K562 (cell line): Measurements from ENCODE around the gene CDKL4. TPM values are rescaled to one million over a fixed set of nuclear protein-coding genes. Genes with fewer than 3 reads are reported as not detected.

Experiments used
- ATAC-seq: fragments of 200-7000 bp; cut with Tn5 transposase; 3 replicates; pipeline ENCODE4 v1.9.1; 2020; ENCODE audit warnings: moderate library complexity
- BruUV-seq: library from RNA; stranded (reverse); fragments of 400-500 nt; replicated peaks from 2 replicates; lab custom pipeline; 2021; lab: Mats Ljungman, UMichigan
- CTCF ChIA-PET: fragments of 300-600 bp; formaldehyde crosslinking; extraction: SDS; loops from one replicate; lab custom pipeline; 2021; ENCODE audit warnings: low intra/inter-chr PET ratio; lab: Yijun Ruan, JAX
- POLR2A ChIA-PET: fragments of 300-600, 350-650 bp; sonication (Branson Sonifier 250); formaldehyde crosslinking; extraction: SDS; loops from one replicate; lab custom pipeline; 2021; ENCODE audit warnings: antibody characterized with exemption, inconsistent platforms; lab: Yijun Ruan, JAX
- DNase-seq, 4 experiments: peaks; one replicate each; pipeline versions ENCODE4 v3.0.0 to v3.0.0-alpha.2; 2011 to 2018; ENCODE audit warnings: low spot score in 3 of 4, mixed read lengths in 3 of 4; ENCODE audit errors: extremely low read depth in 1 of 4
- FAIRE-seq: peaks from 2 replicates; lab custom pipeline; 2011; peaks lifted over from hg19 to GRCh38; lab: Jason Lieb, UNC
- H2AFZ ChIP-seq: 2 replicates; pipeline ENCODE4 v1.6.0; 2011; ENCODE audit warnings: low read depth, low read length, control low read depth, inconsistent platforms
- H3K27ac ChIP-seq: fragments of 200-600 bp; 3 replicates; pipeline ENCODE4 v1.8.0; 2011; ENCODE audit warnings: low read depth, mild to moderate bottlenecking, control low read depth, inconsistent platforms, low read length, moderate library complexity, mixed read lengths; ENCODE audit errors: extremely low read depth
- H3K27me3 ChIP-seq, 2 experiments: fragments of 300-600 bp in 1 of 2; 2 replicates in 1 of 2; 3 replicates in 1 of 2; pipeline versions ENCODE4 v1.6.0 to v1.8.0; 2011; ENCODE audit warnings: inconsistent platforms in 2 of 2, low read length in 2 of 2, mild to moderate bottlenecking in 1 of 2, mixed read lengths in 1 of 2, moderate library complexity in 1 of 2; ENCODE audit not compliant: control insufficient read depth in 2 of 2, insufficient read depth in 2 of 2
- H3K36me3 ChIP-seq: fragments of 300-600 bp; 3 replicates; pipeline ENCODE4 v1.8.0; 2011; ENCODE audit warnings: mild to moderate bottlenecking, low read length, inconsistent platforms; ENCODE audit not compliant: control insufficient read depth, insufficient read depth
- H3K4me1 ChIP-seq, 2 experiments: fragments of 200-600 bp in 1 of 2; replicated peaks in 1 of 2; 2 replicates in 1 of 2; 3 replicates in 1 of 2; pipeline versions ENCODE4 v1.5.1 to v1.8.0; 2011; ENCODE audit warnings: inconsistent platforms in 2 of 2, low read length in 2 of 2, mild to moderate bottlenecking in 1 of 2, mixed read lengths in 1 of 2, moderate library complexity in 1 of 2; ENCODE audit not compliant: control insufficient read depth in 2 of 2, insufficient read depth in 2 of 2
- H3K4me2 ChIP-seq: 2 replicates; pipeline ENCODE4 v1.6.1; 2011; ENCODE audit warnings: low read length, control low read depth, inconsistent platforms, mixed read lengths; ENCODE audit not compliant: insufficient read depth
- H3K4me3 ChIP-seq: fragments of 200-600 bp; sonication (generic), shearing (Covaris generic); 2 replicates; pipeline ENCODE4 v1.5.1; 2016; ENCODE audit warnings: control low read depth, inconsistent platforms
- H3K79me2 ChIP-seq: fragments of 200-600 bp; 3 replicates; pipeline ENCODE4 v1.8.0; 2011; ENCODE audit warnings: low read length, inconsistent platforms; ENCODE audit not compliant: control insufficient read depth, insufficient read depth
- H3K9ac ChIP-seq, 2 experiments: 2 replicates each; pipeline versions ENCODE4 v1.6.0 to v1.6.1; 2011; ENCODE audit warnings: low read depth in 2 of 2, low read length in 2 of 2, control low read depth in 1 of 2, inconsistent platforms in 1 of 2, mild to moderate bottlenecking in 1 of 2, mixed read lengths in 1 of 2; ENCODE audit not compliant: insufficient read depth in 1 of 2
- H3K9me1 ChIP-seq: one replicate; pipeline ENCODE4 v1.6.0; 2011; ENCODE audit warnings: inconsistent platforms, mild to moderate bottlenecking, low read length, moderate library complexity; ENCODE audit not compliant: control insufficient read depth, insufficient read depth
- H3K9me3 ChIP-seq: replicated peaks from 2 replicates; pipeline ENCODE4 v1.5.1; 2011; ENCODE audit warnings: low read depth, low read length, inconsistent platforms; ENCODE audit not compliant: control insufficient read depth, insufficient read depth
- H4K20me1 ChIP-seq: replicated peaks from 2 replicates; pipeline ENCODE4 v1.6.1; 2011; ENCODE audit warnings: low read length, inconsistent platforms, mixed read lengths; ENCODE audit not compliant: control insufficient read depth, insufficient read depth
- CCAR2 ChIP-seq: fragments of 200-400 bp; formaldehyde crosslinking; IDR thresholded peaks from 2 replicates; pipeline ENCODE4 v1.6.1; 2017; ENCODE audit warnings: mild to moderate bottlenecking, low read depth, low read length
- CEBPG ChIP-seq, 3 experiments: fragments of 200-800 bp in 1 of 3; sonication (Bioruptor generic) in 1 of 3; sonication (generic) in 1 of 3; formaldehyde crosslinking in 1 of 3; IDR thresholded peaks in 2 of 3; conservative IDR thresholded peaks in 1 of 3; 2 replicates each; pipeline versions ENCODE4 v1.6.1 to v1.8.0; 2016 to 2022; ENCODE audit warnings: missing compliant biosample characterization in 2 of 3, missing genetic modification characterization in 2 of 3, mild to moderate bottlenecking in 1 of 3, missing genetic modification reagents in 1 of 3
- EHMT2 ChIP-seq: fragments of 450-650 bp; IDR thresholded peaks from 2 replicates; pipeline ENCODE4 v1.6.1; 2018; ENCODE audit warnings: antibody characterized with exemption
- ETS2 ChIP-seq: IDR thresholded peaks from 2 replicates; pipeline ENCODE4 v1.6.1; 2016; ENCODE audit warnings: borderline replicate concordance, missing genetic modification characterization, mild to moderate bottlenecking, moderate library complexity, missing compliant biosample characterization; ENCODE audit not compliant: poor library complexity, severe bottlenecking
- HNRNPUL1 ChIP-seq: fragments of 200-400 bp; formaldehyde crosslinking; IDR thresholded peaks from 2 replicates; pipeline ENCODE4 v1.6.1; 2017; ENCODE audit warnings: low read length
- MAFK ChIP-seq: IDR thresholded peaks from 2 replicates; pipeline ENCODE4 v1.6.1; 2011; ENCODE audit warnings: low read length, improper control_type of control experiment
- WHSC1 ChIP-seq: IDR thresholded peaks from one replicate; pipeline ENCODE4 v1.6.1; 2012; ENCODE audit warnings: low read length, control low read depth, inconsistent platforms
- WGBS: fragments of 100-300 bp; shearing (Covaris generic); methylation state at CpG from one replicate; pipeline ENCODE4 v1.1.6; 2016; ENCODE audit warnings: low coverage, mixed read lengths; ENCODE audit not compliant: insufficient coverage; ENCODE audit errors: missing lambda C conversion rate; 5-methylcytosine and 5-hydroxymethylcytosine counted together
- in situ Hi-C: fragments of 300-500 bp; cut with MboI; formaldehyde crosslinking; loops from 4 replicates; pipeline ENCODE4 v1.15.0; 2018; ENCODE audit warnings: inconsistent platforms, mixed read lengths
- intact Hi-C: fragments of 100-400 bp; cut with micrococcal nuclease; formaldehyde crosslinking; loops from 2 replicates; pipeline ENCODE4 v1.14.2; 2022
- polyA plus RNA-seq, 8 experiments: library from polyadenylated mRNA; depleted of rRNA in 4 of 8; stranded (reverse) in 5 of 8; unstranded in 3 of 8; fragments of >200 nt; fragmentation: Nextera tagmentation in 2 of 8; fragmentation: Illumina TruSeq in 1 of 8; extraction: Ambion mirVana in 2 of 8; extraction: Trizol in 1 of 8; gene quantifications; 2 replicates each; pipeline versions ENCODE4 v1.2.1 to v1.2.3, GENCODE V29; 2011 to 2014; ENCODE audit warnings: inconsistent platforms in 1 of 8, missing spikeins in 1 of 8
- total RNA-seq, 7 experiments: library from RNA; depleted of rRNA in 6 of 7; stranded (reverse); fragments of >200 nt in 6 of 7; fragmentation: Illumina TruSeq in 2 of 7; extraction: Trizol in 2 of 7; gene quantifications; 2 replicates each; pipeline versions ENCODE4 v1.2.1 to v1.2.3, GENCODE V29; 2011 to 2021; ENCODE audit warnings: low replicate concordance in 1 of 7
- TF ChIP-seq, protein P1 (sequence below): fragments of 250-450 bp; sonication (Bioruptor Pico); IDR thresholded peaks from 2 replicates; pipeline ENCODE4 v1.5.0; 2021; ENCODE audit warnings: mild to moderate bottlenecking, borderline replicate concordance
- TF ChIP-seq, protein P2 (sequence below): fragments of 250-450 bp; sonication (Bioruptor Pico); IDR thresholded peaks from 2 replicates; pipeline ENCODE4 v1.4.0; 2020; ENCODE audit warnings: mild to moderate bottlenecking, moderate library complexity
- TF ChIP-seq, protein P3 (sequence below): sonication (generic); formaldehyde crosslinking; IDR thresholded peaks from 2 replicates; pipeline ENCODE4 v1.9.0; 2022; ENCODE audit warnings: mild to moderate bottlenecking, missing genetic modification reagents

The CDKL4 gene
- total and polyA plus RNA-seq, 9 of the 15 experiments (the other 6 are each of a cell fraction or from before 2014, with no cell fraction given), result not detected

DNA sequence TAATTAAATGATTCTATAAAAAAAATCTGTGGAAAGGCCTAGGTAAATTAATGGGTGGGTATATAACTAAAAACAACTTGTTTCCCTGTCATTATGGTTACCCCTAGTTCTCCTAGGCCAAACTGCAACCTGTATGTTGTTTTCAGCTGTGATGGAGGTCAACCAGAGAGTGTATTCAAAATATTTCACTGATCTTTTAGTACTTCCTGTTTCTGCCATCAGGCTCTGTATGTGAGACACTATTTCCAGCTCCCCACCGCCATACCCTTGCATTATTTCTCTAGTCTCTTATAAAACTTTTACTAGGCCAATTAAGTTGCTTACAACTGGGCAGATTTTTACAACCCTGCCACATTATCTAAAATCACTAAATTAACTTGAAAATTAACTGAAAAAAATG is 21.0 kb upstream of the CDKL4 start (continued):
- TF ChIP-seq, protein P1, sequence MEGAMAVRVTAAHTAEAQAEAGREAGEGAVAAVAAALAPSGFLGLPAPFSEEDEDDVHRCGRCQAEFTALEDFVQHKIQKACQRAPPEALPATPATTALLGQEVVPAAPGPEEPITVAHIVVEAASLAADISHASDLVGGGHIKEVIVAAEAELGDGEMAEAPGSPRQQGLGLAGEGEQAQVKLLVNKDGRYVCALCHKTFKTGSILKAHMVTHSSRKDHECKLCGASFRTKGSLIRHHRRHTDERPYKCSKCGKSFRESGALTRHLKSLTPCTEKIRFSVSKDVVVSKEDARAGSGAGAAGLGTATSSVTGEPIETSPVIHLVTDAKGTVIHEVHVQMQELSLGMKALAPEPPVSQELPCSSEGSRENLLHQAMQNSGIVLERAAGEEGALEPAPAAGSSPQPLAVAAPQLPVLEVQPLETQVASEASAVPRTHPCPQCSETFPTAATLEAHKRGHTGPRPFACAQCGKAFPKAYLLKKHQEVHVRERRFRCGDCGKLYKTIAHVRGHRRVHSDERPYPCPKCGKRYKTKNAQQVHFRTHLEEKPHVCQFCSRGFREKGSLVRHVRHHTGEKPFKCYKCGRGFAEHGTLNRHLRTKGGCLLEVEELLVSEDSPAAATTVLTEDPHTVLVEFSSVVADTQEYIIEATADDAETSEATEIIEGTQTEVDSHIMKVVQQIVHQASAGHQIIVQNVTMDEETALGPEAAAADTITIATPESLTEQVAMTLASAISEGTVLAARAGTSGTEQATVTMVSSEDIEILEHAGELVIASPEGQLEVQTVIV (CRISPR knock-in tag), result no peak
- TF ChIP-seq EHMT2 (no peak), WHSC1 (no peak), HNRNPUL1 (no peak)

DNA sequence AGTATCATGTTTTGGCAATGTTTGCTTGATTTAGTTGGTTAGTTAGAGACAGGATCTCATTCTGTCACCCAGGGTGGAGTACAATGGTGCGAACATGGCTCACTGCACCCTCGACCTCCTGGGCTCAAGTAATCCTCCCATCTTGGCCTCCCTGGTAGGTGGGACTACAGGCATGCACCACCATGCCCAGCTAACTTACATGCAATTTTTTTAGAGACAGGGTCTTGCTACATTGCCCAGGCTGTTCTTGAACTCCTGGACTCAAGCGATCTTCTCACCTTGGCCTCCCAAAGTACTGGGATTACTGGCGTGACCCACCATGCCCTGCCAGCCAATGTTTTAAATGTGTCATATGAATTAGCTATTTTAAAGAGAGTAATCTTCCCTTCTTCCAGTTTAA is 16.3 kb upstream of the CDKL4 start:
- H3K27me3 ChIP-seq, result no peaks in the 10 kb centered on the region
- intact Hi-C loops (no loop called here), in situ Hi-C loops (no loop called here)
- BruUV-seq, result no TSS peak
- peaks cover 63% of the 10 kb centered on the region for H3K36me3 ChIP-seq
- POLR2A ChIA-PET, result no interaction called here
- DNase-seq (no peak), ATAC-seq (no peak), FAIRE-seq (no peak)
- H4K20me1 ChIP-seq, result no peaks in the 10 kb centered on the region
- CTCF ChIA-PET, result no interaction called here
- WGBS, result 87% methylated on average over 4 of the region's 4 CpGs
- no peak overlapping the region for H2AFZ ChIP-seq
- H3K9me1 ChIP-seq, result no peaks in the 10 kb centered on the region
- H3K4me2 ChIP-seq, result no peak overlapping the region
- no peaks in the 10 kb centered on the region for H3K9me3 ChIP-seq
- no peak overlapping the region for H3K4me3 ChIP-seq
- H3K79me2 ChIP-seq, result no peaks in the 10 kb centered on the region
- H3K9ac ChIP-seq, result no peak overlapping the region
- no peak overlapping the region for H3K27ac ChIP-seq
- H3K4me1 ChIP-seq, result no peaks in the 10 kb centered on the region
- TF ChIP-seq MAFK (no peak), CCAR2 (no peak), ETS2 (tag) (no peak), CEBPG (CRISPR knock-in tag; IDR thresholded peaks at IDR 0.05) (no peak), CEBPG (tag; conservative IDR thresholded peaks at IDR 0.05 in 1 of 2, IDR thresholded peaks at IDR 0.05 in 1 of 2) (no peak)
- TF ChIP-seq, protein P2, sequence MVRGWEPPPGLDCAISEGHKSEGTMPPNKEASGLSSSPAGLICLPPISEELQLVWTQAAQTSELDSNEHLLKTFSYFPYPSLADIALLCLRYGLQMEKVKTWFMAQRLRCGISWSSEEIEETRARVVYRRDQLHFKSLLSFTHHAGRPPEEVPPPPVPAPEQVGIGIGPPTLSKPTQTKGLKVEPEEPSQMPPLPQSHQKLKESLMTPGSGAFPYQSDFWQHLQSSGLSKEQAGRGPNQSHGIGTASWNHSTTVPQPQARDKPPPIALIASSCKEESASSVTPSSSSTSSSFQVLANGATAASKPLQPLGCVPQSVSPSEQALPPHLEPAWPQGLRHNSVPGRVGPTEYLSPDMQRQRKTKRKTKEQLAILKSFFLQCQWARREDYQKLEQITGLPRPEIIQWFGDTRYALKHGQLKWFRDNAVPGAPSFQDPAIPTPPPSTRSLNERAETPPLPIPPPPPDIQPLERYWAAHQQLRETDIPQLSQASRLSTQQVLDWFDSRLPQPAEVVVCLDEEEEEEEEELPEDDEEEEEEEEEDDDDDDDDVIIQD, result no peak
- TF ChIP-seq, protein P3, sequence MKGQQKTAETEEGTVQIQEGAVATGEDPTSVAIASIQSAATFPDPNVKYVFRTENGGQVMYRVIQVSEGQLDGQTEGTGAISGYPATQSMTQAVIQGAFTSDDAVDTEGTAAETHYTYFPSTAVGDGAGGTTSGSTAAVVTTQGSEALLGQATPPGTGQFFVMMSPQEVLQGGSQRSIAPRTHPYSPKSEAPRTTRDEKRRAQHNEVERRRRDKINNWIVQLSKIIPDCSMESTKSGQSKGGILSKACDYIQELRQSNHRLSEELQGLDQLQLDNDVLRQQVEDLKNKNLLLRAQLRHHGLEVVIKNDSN (CRISPR knock-in tag), result no peak
